Gastrocnemius medialis (tissue), 4 donors: ENCODE data around the gene CFAP100. TPM values are rescaled to one million over a fixed set of nuclear protein-coding genes. Genes with fewer than 3 reads are reported as not detected.
A peak's percentile ranks its signal among the peaks of the same experiment; 100 is the strongest.

Experiments
- ATAC-seq, 2 donors: fragments of 150-250 bp; one replicate each; pipeline ENCODE4 v1.9.1; 2016
- DNase-seq, 2 donors: peaks; one replicate each; pipeline ENCODE4 v3.0.0-alpha.2; 2019
- H3K27ac ChIP-seq, 4 donors: fragments of 200-600 bp; sonication (generic); 1 replicate in 1 of 4; 2 replicates in 3 of 4; pipeline ENCODE4 v1.5.1; 2016 to 2018; ENCODE audit warnings: mild to moderate bottlenecking in 2 of 4, moderate library complexity in 1 of 4
- H3K27me3 ChIP-seq, 3 donors: fragments of 200-600 bp; sonication (generic) in 2 of 3; 1 replicate in 1 of 3; 2 replicates in 2 of 3; pipeline versions ENCODE4 v1.5.1 to v1.6.0; 2016 to 2019; ENCODE audit warnings: mild to moderate bottlenecking in 1 of 3, moderate library complexity in 1 of 3
- H3K36me3 ChIP-seq, 2 donors: fragments of 200-600 bp; sonication (generic) in 1 of 2; one replicate each; pipeline ENCODE4 v1.5.1; 2017 to 2018
- H3K4me1 ChIP-seq, 2 donors: fragments of 200-600 bp; sonication (generic) in 1 of 2; one replicate each; pipeline ENCODE4 v1.5.1; 2016 to 2017; ENCODE audit warnings: mild to moderate bottlenecking in 2 of 2
- H3K4me3 ChIP-seq, 4 donors: fragments of 200-600 bp; sonication (generic) in 3 of 4; 1 replicate in 1 of 4; 2 replicates in 3 of 4; pipeline ENCODE4 v1.5.1; 2016 to 2019; ENCODE audit warnings: mild to moderate bottlenecking in 2 of 4
- H3K9me3 ChIP-seq, 3 donors: fragments of 200-600 bp; sonication (generic) in 2 of 3; 1 replicate in 1 of 3; 2 replicates in 2 of 3; pipeline ENCODE4 v1.5.1; 2016 to 2019
- CTCF ChIP-seq, 5 experiments: fragments of 450-650 bp in 3 of 5; fragments of 200-600 bp in 2 of 5; sonication (generic) in 2 of 5; IDR thresholded peaks in 4 of 5; conservative IDR thresholded peaks in 1 of 5; 1 replicate in 4 of 5; 2 replicates in 1 of 5; pipeline ENCODE4 v1.5.1; 2016 to 2019; ENCODE audit warnings: antibody characterized with exemption in 5 of 5, mild to moderate bottlenecking in 3 of 5, moderate library complexity in 3 of 5
- POLR2A ChIP-seq, 2 donors: fragments of 450-650 bp; IDR thresholded peaks; one replicate each; pipeline ENCODE4 v1.6.1; 2017; ENCODE audit warnings: antibody characterized with exemption in 2 of 2, mild to moderate bottlenecking in 2 of 2, moderate library complexity in 2 of 2
- in situ Hi-C, 4 donors: fragments of 200-750 bp; cut with MboI; loops; one replicate each; pipeline versions ENCODE4 v1.15.0 to v1.8.0; 2017; ENCODE audit warnings: low sequenced_read_pairs in 4 of 4
- intact Hi-C: fragments of 100-400 bp; cut with DNase I; formaldehyde crosslinking; loops from one replicate; pipeline ENCODE4 v1.15.1; 2023; ENCODE audit warnings: low total_unique reads
- total RNA-seq, 4 donors: library from RNA; depleted of rRNA; stranded (reverse); fragments of >200 nt; gene quantifications; one replicate each; pipeline versions ENCODE4 v1.1.0 to v1.2.3, GENCODE V29; 2016

CFAP100 gene
- total RNA-seq, 4 donors from 2014 or later: not detected

GRCh38 chr3:126447456-126448106, 52.9 kb downstream of the CFAP100 start:
- in situ Hi-C loops: no loop called here
- TF ChIP-seq POLR2A (IDR thresholded peaks at IDR 0.05) (no peak), CTCF (IDR thresholded peaks at IDR 0.05 in 4 of 5, conservative IDR thresholded peaks at IDR 0.05 in 1 of 5) (no peak)
- no peaks in the 10 kb centered on the region for H3K9me3 ChIP-seq
- peak overlapping the region in 1 of 4 donors; percentile 47 for H3K27ac ChIP-seq
- ATAC-seq (no peak), DNase-seq (no peak)
- peaks cover 15 to 24% of the 10 kb centered on the region in 2 donors for H3K4me1 ChIP-seq
- peaks cover 0 to 35% of the 10 kb centered on the region in 2 donors for H3K36me3 ChIP-seq
- no peaks in the 10 kb centered on the region for H3K27me3 ChIP-seq
- no peak overlapping the region for H3K4me3 ChIP-seq
- intact Hi-C loops: no loop called here

DNA sequence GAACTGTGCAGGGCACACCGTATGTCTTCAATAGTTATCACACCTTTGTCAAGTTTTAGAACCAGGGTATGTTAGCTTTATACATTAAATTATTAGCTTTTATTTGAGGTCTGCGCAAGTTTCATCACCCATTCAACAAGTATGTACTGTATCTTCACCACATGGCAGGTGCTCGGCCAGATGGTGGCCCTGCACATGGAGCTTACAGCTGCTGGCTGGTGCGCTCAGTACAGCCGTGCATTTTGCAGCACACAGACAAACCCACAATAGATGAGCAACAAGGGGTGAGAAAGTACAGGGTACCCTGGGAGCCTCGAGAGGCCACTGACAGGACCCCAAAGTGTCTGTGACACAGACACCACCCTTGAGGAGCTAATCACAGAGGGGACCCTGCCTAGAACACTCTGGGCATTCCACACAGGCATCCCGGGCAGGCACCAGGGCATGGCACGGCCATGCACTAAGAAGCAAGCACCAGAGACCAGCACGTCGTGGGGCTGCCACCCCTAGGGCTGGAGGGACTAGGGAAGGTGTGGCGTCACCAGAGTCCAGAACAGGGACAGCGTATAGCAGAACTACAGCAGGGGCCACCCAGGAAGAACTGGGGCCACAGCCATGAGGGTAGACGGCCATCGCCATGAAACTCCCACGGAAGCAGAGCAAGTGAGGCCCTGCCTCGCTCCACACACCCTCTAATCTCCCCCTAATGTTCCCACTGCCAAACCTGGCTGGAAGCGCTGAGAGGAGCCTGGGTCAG, 53.6 kb downstream of the CFAP100 start:
- intact Hi-C loops (no loop called here), in situ Hi-C loops (no loop called here)
- Histone ChIP-seq H3K27me3 (no peaks in the 10 kb centered on the region), H3K4me1 (peaks cover 15 to 24% of the 10 kb centered on the region in 2 donors), H3K4me3 (no peak overlapping the region), H3K36me3 (peaks cover 0 to 35% of the 10 kb centered on the region in 2 donors), H3K9me3 (no peaks in the 10 kb centered on the region), H3K27ac (no peak overlapping the region)
- no peak for ATAC-seq
- no peak for TF ChIP-seq POLR2A (IDR thresholded peaks at IDR 0.05)
- TF ChIP-seq CTCF (IDR thresholded peaks at IDR 0.05 in 4 of 5, conservative IDR thresholded peaks at IDR 0.05 in 1 of 5): no peak
- DNase-seq: no peak

DNA sequence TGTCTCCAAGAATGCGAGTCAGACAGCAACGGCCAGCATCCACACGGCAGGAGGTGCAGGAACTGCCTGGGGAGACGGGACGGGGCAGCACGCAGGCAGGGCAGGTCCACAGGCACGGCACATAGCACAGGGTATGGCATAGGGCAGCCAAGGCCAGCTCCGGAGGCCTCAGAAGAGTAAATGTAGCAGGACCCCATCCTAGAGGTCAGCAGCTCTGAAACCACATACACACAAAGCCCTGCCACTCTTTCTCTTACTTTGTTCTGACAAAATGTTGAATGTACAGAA, 54.1 kb downstream of the CFAP100 start:
- no peaks in the 10 kb centered on the region for H3K27me3 ChIP-seq
- peaks cover 15 to 24% of the 10 kb centered on the region in 2 donors for H3K4me1 ChIP-seq
- H3K36me3 ChIP-seq: peaks cover 0 to 35% of the 10 kb centered on the region in 2 donors
- H3K9me3 ChIP-seq: no peaks in the 10 kb centered on the region
- intact Hi-C loops (no loop called here), in situ Hi-C loops (no loop called here)
- DNase-seq (no peak), ATAC-seq (no peak)
- TF ChIP-seq POLR2A (IDR thresholded peaks at IDR 0.05): no peak
- TF ChIP-seq CTCF (IDR thresholded peaks at IDR 0.05 in 4 of 5, conservative IDR thresholded peaks at IDR 0.05 in 1 of 5): no peak
- H3K4me3 ChIP-seq: no peak overlapping the region
- no peak overlapping the region for H3K27ac ChIP-seq

DNA sequence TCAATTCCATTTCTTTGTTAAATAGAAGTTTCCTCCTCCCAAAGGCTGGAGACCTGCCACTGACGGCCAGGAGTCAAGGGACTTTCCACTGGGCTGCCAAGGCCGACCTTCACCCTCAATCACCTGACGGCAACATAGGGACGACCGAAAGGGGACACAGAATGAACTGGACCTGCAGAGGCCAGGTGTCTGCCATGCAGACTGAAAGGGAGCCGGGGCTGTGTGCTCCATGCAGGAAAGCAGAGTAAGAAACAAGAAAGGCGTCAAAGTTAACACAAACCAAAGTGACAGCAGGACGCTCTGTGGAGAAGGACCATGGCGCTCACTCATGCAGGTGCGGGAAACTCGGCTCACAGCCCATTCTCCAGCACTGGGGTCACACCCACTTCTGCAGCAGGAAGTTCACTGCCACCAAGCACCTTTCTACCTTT, 54.9 kb downstream of the CFAP100 start:
- Histone ChIP-seq H3K36me3 (peaks cover 0 to 35% of the 10 kb centered on the region in 2 donors), H3K4me3 (no peak overlapping the region), H3K27ac (no peak overlapping the region), H3K4me1 (peaks cover 17 to 27% of the 10 kb centered on the region in 2 donors), H3K27me3 (no peaks in the 10 kb centered on the region), H3K9me3 (no peaks in the 10 kb centered on the region)
- no peak for ATAC-seq
- no peak for DNase-seq
- in situ Hi-C loops: no loop called here
- no peak for TF ChIP-seq POLR2A (IDR thresholded peaks at IDR 0.05)
- TF ChIP-seq CTCF (IDR thresholded peaks at IDR 0.05 in 4 of 5, conservative IDR thresholded peaks at IDR 0.05 in 1 of 5): no peak
- intact Hi-C loops: no loop called here
